Mucosa of rectum (tissue), 2 donors: ENCODE data around the gene STRN.
A peak's percentile ranks its signal among the peaks of the same experiment; 100 is the strongest.
"Not testable (repeated sequence)": the region's sequence is repeated elsewhere in the genome, so short reads cannot be mapped to it uniquely, and the experiment has no call there.

ENCODE experiments used
- H3K27ac ChIP-seq, 2 donors: one replicate each; pipeline ENCODE4 v1.7.0; 2013; ENCODE audit warnings: inconsistent platforms in 2 of 2, low read depth in 2 of 2, low read length in 2 of 2
- H3K27me3 ChIP-seq, 2 donors: one replicate each; pipeline ENCODE4 v1.7.0; 2013; ENCODE audit warnings: low read length in 2 of 2; ENCODE audit not compliant: control insufficient read depth in 2 of 2, insufficient read depth in 2 of 2
- H3K36me3 ChIP-seq, 2 donors: one replicate each; pipeline ENCODE4 v1.7.0; 2013; ENCODE audit warnings: low read length in 2 of 2; ENCODE audit not compliant: control insufficient read depth in 2 of 2, insufficient read depth in 2 of 2
- H3K4me1 ChIP-seq, 2 donors: one replicate each; pipeline ENCODE4 v1.7.0; 2013; ENCODE audit warnings: low read length in 2 of 2, mild to moderate bottlenecking in 1 of 2; ENCODE audit not compliant: control insufficient read depth in 2 of 2, insufficient read depth in 2 of 2
- H3K4me3 ChIP-seq, 2 donors: one replicate each; pipeline ENCODE4 v1.7.0; 2013; ENCODE audit warnings: low read length in 2 of 2
- H3K9ac ChIP-seq, 2 donors: one replicate each; pipeline ENCODE4 v1.7.0; 2013; ENCODE audit warnings: low read length in 2 of 2, low read depth in 1 of 2, mild to moderate bottlenecking in 1 of 2
- H3K9me3 ChIP-seq, 2 donors: one replicate each; pipeline ENCODE4 v1.7.0; 2013; ENCODE audit warnings: low read length in 2 of 2; ENCODE audit not compliant: control insufficient read depth in 2 of 2
- donor health status: healthy.
- donor health status: Normal muscosa, but diverticular disease.

The STRN gene, protein sequence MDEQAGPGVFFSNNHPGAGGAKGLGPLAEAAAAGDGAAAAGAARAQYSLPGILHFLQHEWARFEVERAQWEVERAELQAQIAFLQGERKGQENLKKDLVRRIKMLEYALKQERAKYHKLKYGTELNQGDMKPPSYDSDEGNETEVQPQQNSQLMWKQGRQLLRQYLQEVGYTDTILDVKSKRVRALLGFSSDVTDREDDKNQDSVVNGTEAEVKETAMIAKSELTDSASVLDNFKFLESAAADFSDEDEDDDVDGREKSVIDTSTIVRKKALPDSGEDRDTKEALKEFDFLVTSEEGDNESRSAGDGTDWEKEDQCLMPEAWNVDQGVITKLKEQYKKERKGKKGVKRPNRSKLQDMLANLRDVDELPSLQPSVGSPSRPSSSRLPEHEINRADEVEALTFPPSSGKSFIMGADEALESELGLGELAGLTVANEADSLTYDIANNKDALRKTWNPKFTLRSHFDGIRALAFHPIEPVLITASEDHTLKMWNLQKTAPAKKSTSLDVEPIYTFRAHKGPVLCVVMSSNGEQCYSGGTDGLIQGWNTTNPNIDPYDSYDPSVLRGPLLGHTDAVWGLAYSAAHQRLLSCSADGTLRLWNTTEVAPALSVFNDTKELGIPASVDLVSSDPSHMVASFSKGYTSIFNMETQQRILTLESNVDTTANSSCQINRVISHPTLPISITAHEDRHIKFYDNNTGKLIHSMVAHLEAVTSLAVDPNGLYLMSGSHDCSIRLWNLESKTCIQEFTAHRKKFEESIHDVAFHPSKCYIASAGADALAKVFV

DNA sequence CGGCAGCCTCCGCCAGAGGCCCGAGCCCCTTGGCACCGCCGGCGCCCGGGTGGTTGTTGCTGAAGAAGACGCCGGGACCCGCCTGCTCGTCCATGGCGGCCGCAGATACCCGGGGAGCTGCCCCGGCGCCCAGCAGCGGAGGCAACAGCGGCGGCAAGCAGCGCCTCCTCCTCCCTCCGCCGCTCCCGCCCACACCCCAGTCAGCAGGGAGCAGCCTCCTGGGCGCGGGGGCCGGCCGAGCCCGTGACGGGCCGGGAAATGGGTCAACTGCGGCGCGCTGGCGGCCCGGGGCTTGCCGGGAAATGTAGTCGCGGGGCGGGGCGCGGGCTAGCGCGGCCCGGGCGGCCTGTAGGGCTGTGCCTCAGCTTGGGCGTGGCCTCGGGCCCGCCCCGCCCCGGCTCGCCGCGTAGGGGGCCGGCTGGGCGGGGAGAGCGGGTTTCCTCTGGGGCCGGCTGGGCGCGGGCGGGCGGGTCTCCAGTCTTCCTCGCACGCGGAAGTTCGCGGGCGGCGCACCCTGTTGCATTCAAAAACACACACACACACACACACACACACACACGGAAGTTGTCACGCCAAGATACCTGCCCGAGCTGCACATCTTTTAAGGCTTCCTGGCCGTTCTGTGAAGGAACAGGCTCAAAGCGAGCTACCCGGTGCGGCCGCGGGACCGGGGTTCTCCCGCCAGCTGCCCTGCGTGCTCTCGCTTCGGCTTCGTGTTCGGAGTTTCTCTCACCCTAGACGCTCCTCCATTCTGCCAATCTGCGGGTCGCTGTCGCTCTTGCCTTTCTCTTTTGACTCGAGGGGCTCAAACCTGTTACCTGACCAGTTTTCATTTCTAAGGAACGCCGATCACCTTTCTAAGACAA lies at the start of gene STRN:
Gene STRN, minus strand, starts transcription at position 167 of the 866 bp plus-strand sequence. Its CDS starts 73 bp downstream, at position 94.
- Histone ChIP-seq H3K36me3 (no peaks in the 10 kb centered on the region), H3K27ac (peak within 1 kb of the TSS; percentile 97 to 98), H3K4me3 (peak within 1 kb of the TSS; percentile 92 to 95), H3K9ac (peak within 1 kb of the TSS; percentile 95 to 97), H3K4me1 (peaks cover 15 to 27% of the 10 kb centered on the region in 2 donors), H3K9me3 (no peaks in the 10 kb centered on the region), H3K27me3 (no peaks in the 10 kb centered on the region)

DNA sequence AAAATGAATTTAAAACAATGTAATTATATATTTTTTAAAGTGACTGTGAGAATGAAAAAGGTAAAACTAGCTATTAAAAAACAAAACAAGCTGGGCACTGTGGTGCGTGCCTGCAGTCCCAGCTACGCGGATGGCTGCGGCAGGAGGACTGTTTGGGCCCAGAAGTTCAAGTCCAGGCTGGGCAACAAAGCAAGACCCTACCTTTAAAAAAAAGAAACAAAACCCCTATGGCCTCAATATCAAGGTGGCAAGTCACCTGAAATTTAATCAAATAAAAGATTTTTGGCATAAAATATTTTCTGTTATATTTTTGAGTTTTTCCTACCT lies 46.9 kb upstream of the STRN start:
- Histone ChIP-seq H3K9me3 (no peaks in the 10 kb centered on the region), H3K36me3 (peaks cover 14 to 33% of the 10 kb centered on the region in 2 donors), H3K4me1 (no peaks in the 10 kb centered on the region), H3K27me3 (no peaks in the 10 kb centered on the region), H3K9ac (no peak overlapping the region), H3K27ac (no peak overlapping the region), H3K4me3 (no peak overlapping the region)

DNA sequence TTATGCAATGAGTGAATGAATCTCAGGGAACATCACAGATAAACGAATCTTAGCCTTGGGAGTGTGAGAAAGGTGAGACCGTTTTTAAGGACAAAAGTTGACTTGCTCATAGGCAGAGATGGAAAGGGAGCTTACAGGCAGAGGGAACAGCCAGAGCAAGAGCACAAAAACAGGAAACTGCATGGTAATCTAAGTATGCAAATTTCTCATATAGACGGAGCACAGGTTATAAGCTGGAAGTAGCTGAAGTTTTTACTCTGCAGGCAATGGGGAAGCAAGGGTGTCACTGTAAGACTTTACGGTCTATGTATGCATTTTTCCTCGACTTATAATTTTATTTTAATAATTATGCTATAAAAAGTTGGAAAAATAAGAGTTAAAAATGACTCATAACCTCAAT lies 44.8 kb upstream of the STRN start:
- Histone ChIP-seq H3K27ac (no peak overlapping the region), H3K27me3 (no peaks in the 10 kb centered on the region), H3K36me3 (peaks cover 13 to 38% of the 10 kb centered on the region in 2 donors), H3K9ac (no peak overlapping the region), H3K9me3 (no peaks in the 10 kb centered on the region), H3K4me3 (no peak overlapping the region), H3K4me1 (no peaks in the 10 kb centered on the region)

DNA sequence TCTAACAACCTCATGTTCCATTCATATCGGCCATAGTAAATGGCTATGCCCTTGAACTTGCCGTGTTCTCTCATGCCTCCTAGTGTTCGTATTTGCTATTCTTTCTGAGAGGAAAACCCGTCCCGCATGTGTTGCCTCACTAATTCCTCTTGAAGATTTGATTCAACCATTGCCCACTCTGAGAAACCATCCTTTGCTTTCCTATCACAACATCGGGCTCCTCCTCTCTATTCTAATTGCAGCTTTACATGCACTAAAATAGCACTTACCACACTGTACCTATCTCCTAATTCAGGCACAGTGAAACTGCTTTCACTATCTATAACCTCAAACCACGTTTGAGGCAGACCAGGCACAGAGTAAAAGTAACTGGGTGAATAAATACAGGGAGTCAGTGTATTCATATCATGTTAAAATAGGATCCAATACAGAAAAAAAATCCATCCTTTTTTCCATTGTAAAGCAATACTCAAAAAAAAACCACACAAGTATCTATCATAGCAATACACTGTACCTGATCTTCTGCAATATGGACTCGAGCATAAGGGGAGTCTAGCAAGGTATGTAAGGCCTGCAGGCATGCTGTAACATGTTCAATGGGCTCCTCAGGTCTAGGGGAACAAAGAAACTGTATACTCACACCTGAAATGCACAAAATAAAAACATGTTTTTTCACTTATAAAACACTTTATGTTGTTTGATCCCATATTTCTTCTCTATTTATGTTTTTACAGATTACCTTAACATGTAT lies 39.0 kb upstream of the STRN start:
- Histone ChIP-seq H3K4me1 (peaks cover 9 to 10% of the 10 kb centered on the region in 2 donors), H3K9me3 (no peaks in the 10 kb centered on the region), H3K4me3 (no peak overlapping the region), H3K27ac (no peak overlapping the region), H3K27me3 (no peaks in the 10 kb centered on the region), H3K36me3 (peaks cover 20 to 53% of the 10 kb centered on the region in 2 donors), H3K9ac (no peak overlapping the region)

DNA sequence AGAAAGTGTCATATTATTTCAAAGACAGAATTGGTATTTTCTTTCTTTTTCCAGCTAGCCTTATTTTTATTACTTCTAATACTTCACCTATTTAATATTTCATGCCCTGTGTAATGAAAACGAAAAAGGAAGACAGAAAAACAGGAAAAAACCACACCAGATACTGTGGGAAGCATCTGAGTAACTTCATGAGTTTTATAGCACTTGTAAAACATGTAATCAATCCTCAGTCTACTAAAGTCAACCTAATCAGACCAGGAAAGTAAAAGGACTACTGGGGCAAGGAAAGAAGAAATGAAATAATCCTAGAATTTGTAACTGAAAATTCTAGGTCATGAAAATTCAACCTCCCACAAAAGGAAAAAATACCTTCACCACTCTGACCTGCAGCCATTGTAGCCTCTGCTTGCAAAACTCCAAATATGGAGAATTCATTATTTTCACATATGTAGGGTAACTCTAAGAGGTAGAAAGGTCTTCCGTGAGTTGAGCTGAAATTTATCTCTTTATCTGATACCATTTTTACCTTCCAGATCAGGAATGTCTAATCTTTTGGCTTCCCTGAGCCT lies 34.7 kb upstream of the STRN start:
- Histone ChIP-seq H3K27ac (peak overlapping the region in 1 of 2 donors; percentile 10), H3K9me3 (no peaks in the 10 kb centered on the region), H3K4me1 (peaks cover 9 to 14% of the 10 kb centered on the region in 2 donors), H3K27me3 (no peaks in the 10 kb centered on the region), H3K4me3 (no peak overlapping the region), H3K9ac (no peak overlapping the region), H3K36me3 (peaks cover 20 to 43% of the 10 kb centered on the region in 2 donors)

DNA sequence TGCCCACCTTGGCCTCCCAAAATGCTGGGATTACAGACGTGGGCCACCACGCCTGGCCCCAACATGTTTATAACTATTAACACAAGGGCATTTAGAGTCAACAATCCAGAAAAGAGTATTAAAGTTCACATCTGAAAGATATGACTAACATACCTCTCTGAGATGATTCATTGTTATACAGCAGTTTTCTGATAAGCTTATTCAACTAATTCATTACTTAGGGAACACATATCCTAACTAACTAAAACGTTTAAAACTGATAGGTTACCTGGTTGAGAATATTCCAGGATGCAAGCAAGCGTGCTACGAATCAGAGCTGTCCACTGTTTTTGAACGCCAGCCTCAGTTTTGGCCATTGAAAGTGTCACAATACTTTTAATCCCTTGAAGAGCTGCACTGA lies 34.0 kb upstream of the STRN start:
- Histone ChIP-seq H3K4me3 (no peak overlapping the region), H3K36me3 (peaks cover 20 to 41% of the 10 kb centered on the region in 2 donors), H3K27ac (peak overlapping the region; percentile 10 to 39), H3K9ac (no peak overlapping the region), H3K9me3 (no peaks in the 10 kb centered on the region), H3K27me3 (no peaks in the 10 kb centered on the region), H3K4me1 (peaks cover 9 to 14% of the 10 kb centered on the region in 2 donors)

DNA sequence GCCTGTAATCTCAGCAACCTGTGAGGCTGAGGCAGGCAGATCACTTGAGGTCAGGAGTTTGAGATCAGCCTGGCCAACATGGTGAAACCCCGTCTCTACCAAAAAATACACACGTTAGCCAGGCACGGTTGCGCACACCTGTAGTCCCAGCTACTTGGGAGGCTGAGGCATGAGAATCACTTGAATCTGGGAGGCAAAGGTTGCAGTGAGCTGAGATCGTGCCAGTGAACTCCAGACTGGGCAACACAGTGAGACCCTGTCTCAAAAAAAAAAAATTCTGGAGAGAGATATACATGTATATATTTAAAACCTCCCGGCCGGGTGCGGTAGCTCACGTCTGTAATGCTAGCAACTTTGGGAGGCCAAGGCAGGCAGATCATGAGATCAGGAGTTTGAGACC lies 33.1 kb upstream of the STRN start:
- not testable (repeated sequence) for H3K9ac ChIP-seq, H3K4me3 ChIP-seq, H3K9me3 ChIP-seq, H3K27me3 ChIP-seq, H3K27ac ChIP-seq
- Histone ChIP-seq H3K36me3 (peaks cover 20 to 36% of the 10 kb centered on the region in 2 donors), H3K4me1 (peaks cover 9 to 11% of the 10 kb centered on the region in 2 donors)

DNA sequence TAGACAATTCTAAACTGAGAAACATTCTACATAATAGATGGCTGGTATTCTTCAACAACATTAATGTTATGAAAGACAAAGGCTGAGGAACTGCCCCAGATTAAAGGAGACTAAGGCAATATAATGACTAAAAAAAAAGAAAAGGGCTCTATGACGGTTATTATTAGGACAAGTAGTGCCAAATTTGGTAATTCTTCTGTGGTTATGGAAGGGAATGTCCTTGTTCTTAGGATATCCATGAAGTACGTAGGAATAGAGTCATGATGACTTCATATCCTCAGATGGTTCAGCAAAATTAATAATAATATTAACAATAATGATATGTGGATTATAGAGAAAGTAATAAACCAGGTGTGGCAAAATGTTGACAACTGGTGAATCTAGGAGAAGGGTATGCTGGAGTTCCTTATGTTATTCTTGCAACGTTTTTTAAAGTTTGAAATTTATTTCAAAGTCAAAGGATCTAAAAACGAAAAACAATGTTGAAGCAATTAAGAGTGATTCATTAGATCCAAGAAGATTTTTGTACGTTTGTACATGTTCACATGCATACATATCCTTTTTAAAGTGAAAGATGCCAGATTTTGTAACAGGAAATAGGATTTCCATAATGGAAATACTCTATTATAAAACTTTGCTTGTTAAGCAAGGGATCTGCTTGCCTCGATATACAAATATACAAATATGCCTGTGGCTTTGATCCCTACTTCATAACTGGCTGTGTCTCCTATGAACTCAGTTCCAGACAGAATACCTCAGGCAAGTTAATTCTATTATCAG lies 27.7 kb upstream of the STRN start:
- peaks cover 9 to 12% of the 10 kb centered on the region in 2 donors for H3K36me3 ChIP-seq
- no peaks in the 10 kb centered on the region for H3K4me1 ChIP-seq
- H3K9ac ChIP-seq: no peak overlapping the region
- H3K9me3 ChIP-seq: no peaks in the 10 kb centered on the region
- no peaks in the 10 kb centered on the region for H3K27me3 ChIP-seq
- no peak overlapping the region for H3K27ac ChIP-seq
- H3K4me3 ChIP-seq: no peak overlapping the region

DNA sequence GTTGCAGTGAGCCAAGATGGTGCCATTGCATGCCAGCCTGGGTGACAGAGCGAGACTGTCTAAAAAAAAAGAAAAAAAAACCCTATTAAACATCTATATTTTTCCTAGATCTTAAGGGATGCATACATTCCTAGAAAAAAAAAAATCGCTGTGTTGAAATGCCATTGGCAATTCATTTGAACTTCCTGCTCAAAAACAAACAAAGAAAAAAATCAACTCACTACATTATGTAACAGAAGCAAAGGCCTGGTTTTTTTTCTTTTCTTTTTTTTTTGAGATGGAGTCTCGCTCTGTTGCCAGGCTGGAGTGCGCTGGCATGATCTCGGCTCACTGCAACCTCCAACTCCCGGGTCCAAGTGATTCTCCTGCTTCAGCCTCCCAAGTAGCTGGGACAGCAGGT lies 21.7 kb upstream of the STRN start:
- no peak overlapping the region for H3K27ac ChIP-seq
- no peaks in the 10 kb centered on the region for H3K4me1 ChIP-seq
- H3K27me3 ChIP-seq: no peaks in the 10 kb centered on the region
- H3K9me3 ChIP-seq: no peaks in the 10 kb centered on the region
- peaks cover 4 to 15% of the 10 kb centered on the region in 2 donors for H3K36me3 ChIP-seq
- no peak overlapping the region for H3K9ac ChIP-seq
- H3K4me3 ChIP-seq: no peak overlapping the region
